HG03064 (cell line): Measurements from ENCODE around the gene CCR3.

Experiments used
- ATAC-seq: cut with Tn5 transposase; IDR thresholded peaks from one replicate; pipeline ENCODE4 v1.9.1; 2021; ENCODE audit warnings: low read depth; ENCODE audit not compliant: unreplicated experiment

CCR3 gene

DNA sequence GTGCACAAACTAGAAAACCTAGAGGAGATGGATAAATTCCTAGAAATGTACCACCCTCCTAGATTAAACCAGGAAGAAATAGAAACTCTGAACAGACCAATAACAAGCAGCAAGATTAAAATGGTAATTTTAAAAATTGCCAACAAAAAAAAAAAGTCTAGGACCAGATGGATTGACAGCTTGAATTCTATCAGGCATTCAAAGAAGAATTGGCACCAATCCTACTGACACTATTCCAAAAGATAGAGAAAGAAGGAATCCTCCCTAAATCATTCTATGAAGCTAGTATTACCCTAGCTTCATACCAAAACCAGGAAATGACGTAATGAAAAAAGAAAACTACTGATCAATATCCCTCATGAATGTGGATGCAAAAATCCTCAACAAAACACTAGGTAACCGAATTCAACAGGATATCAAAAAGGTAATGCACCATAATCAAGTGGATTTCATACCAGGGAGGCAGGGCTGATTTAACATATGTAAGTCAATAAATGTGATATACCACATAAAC, 24.0 kb upstream of the CCR3 start:
- no peak for ATAC-seq

- no peak for ATAC-seq
Measured at GRCh38 chr3:46221391-46221790, 20.9 kb upstream of the CCR3 start.

GRCh38 chr3:46221938-46222337, 20.3 kb upstream of the CCR3 start:
- no peak for ATAC-seq

DNA sequence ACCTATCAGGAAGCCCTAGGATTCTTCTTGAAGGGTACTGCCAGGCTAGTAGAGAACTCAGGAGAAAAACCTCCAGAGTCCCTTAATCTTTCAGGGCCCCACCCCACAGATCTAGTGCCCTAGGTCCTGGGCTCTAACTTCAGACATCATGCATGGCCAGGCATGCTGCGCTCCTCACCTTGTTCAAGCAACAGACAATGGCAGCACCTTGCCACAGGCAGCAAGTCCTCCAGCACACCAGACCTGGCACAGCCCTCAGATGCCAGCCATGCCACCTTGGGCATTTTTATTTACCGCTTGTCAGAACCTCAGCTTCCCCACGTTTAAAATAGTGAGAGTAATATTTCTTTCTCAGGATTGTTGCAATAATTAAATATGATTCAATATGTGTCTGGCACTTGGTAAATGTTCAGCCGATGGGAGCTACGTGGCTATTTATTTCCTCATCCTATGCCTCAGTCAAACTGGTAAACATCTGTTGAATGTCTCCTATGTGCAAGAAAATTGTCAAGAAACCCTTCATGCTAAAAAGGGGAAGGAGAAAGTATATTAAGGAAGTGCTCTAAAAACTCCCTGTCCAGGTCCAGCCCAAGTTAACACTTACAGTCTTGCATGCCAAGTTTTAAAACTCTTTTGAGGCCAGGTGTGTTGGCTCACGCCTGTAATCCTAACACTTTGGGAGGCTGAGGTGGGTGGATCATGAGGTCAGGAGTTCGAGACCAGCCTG, 19.7 kb upstream of the CCR3 start:
- no peak for ATAC-seq

- ATAC-seq = no peak
Measured at GRCh38 chr3:46228260-46229242, 13.7 kb upstream of the CCR3 start.

DNA sequence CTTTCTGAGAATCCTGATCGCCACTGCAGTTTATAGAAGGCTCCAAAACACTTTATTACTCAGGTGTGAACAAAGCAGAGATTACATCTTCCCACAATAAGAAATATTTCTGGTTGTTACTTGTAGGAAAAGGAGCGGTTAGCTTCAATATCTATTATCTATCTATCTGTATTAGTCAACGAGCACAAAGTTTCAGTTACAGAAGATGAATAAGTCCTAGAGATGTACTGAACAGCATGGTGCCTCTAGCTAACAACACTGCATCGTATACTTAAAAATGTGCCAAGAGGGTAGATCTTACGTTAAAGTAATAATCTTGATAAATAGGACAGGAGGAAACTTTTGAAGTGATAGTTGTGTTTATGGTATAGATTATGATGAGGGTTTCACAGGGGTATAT, 10.9 kb upstream of the CCR3 start:
- ATAC-seq = no peak

GRCh38 chr3:46233194-46233593, 9.1 kb upstream of the CCR3 start:
- no peak for ATAC-seq

- ATAC-seq = no peak
Measured at GRCh38 chr3:46235425-46235824, 6.8 kb upstream of the CCR3 start.

DNA sequence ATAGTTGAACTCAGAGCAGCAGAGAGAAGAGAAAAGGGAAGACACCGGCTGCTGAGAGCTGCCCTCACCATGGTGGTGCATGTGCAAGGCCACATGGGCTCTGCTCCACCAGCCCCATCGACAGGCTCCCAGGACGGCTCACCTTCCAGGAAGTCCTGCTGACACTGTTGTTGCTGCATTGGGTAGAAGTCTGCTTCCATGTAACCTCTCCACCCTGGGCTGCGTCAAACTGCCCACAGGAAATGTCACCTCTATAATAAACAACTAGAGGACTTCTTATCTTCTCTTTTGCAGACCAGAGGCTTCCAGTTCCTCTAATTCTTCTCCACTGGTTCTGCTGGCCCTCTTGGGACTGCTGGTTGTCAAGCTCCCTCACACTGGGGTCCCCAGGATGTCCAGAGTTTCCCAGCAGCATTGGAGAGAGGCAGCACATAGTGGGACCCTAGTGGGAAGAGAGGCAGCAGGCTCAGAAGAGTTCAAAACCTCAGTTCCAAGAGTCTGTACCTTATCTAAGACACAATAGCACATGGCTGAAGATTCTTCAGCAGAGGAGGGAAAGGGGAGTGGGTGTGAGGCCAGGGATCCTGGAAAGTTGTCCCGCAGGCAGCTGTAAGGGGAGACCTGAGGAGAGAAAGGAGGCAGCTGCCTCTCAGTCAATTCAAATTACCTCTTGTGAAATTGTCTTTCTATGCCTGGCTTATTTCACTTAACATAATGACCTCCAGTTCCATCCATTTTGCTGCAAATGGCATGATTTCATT, 5.8 kb upstream of the CCR3 start:
- ATAC-seq = no peak

GRCh38 chr3:46238386-46238785, 3.9 kb upstream of the CCR3 start:
- ATAC-seq = no peak

- ATAC-seq = no peak
Measured at GRCh38 chr3:46239301-46239938, 2.8 kb upstream of the CCR3 start.

DNA sequence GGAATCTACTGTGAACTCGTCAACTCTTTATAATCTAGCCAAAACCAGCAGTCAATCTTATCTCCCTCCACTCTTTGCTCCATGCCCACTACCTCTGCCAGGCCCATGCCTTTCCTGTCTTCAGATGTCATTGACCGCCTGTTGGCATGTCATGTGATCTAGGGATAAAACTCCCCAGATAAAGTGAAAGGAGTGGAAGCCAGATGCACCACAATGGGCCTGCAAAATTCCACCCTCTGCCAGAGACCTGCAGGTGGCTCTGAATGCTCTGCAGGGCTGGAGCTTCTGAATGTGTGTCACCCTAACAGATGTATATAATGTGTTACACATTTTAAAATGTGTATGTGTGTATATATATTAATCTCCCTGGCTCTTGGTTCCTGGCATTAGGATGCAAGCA, 2.3 kb upstream of the CCR3 start:
- ATAC-seq = no peak

GRCh38 chr3:46243560-46243959, 1.3 kb downstream of the CCR3 start:
- no peak for ATAC-seq

GRCh38 chr3:46245146-46245545, 2.9 kb downstream of the CCR3 start:
- no peak for ATAC-seq

- ATAC-seq = no peak
Measured at GRCh38 chr3:46252980-46253379, 10.7 kb downstream of the CCR3 start.

DNA sequence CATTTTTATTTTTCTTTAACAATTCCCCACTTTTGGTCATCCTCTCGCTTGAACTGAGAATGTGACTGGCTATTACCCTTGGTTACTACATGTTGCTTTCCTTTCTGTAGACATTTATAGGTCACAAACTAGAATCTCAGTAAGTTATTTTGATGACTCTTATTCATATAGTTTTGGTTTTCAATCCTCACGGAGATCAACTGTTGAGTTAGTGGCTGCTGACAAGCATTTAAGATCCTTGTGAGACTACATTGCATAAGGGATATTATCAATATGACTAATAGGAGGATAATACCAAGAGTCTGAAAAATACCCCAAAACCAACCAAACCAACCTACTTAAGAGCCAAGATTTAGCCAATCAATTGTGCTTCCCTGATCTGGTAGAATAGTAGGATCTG, 16.3 kb downstream of the CCR3 start:
- no peak for ATAC-seq

GRCh38 chr3:46261926-46262594, 19.8 kb downstream of the CCR3 start:
- no peak for ATAC-seq

DNA sequence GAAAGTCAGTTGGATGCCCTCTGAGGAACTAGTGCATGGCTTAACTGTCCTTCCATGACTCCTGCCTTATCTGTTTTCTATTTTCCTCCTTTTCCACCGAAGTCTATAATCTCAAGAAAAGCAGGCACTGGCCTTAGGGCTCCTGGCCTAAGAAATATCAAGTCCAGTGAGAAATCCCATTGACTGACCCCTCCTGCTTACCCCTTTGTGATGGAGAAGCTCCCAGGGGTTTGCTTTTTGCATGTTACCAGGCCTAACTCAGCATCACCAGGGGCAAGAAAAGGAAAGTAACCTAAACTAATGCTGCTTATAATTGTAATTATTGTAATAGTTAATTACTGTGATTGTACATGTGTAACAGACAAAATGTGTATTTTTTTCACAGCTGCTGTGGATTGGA, 21.7 kb downstream of the CCR3 start:
- ATAC-seq = no peak

DNA sequence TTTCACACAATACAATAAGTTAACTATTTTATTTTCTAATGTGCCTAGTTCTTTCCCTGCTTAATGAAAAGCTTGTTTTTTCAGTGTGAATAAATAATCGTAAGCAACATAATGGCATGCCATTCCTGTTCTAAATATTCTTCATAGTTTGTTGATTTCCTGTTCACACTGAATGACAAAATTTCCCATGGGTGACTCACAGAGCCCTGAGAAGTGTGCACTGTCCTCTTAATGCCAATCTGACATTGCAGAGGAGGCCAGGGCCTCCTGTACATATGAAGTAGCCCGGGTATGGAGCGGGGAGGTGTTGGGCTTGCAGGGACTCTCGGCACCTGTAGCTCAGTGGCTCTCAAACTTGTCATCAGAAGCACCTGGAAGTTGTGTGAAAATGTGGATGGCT, 24.3 kb downstream of the CCR3 start:
- ATAC-seq = no peak

- no peak for ATAC-seq
Measured at GRCh38 chr3:46269556-46269955, 27.3 kb downstream of the CCR3 start.
